HCT116 (cell line): ENCODE results near the gene NHSL1. TPM values are rescaled to one million over a fixed set of nuclear protein-coding genes. Genes with fewer than 3 reads are reported as not detected.

Experiments
- ATAC-seq: fragments of 200-7000 bp; cut with Tn5 transposase; 2 replicates; pipeline ENCODE4 v1.9.1; 2020; ENCODE audit warnings: mild to moderate bottlenecking, moderate library complexity
- BruUV-seq: library from RNA; stranded (reverse); fragments of 400-500 nt; replicated peaks from 2 replicates; lab custom pipeline; 2021; lab: Mats Ljungman, UMichigan
- CTCF ChIA-PET: fragments of 300-600 bp; sonication (Branson Sonifier 250); formaldehyde crosslinking; loops from one replicate; lab custom pipeline; 2021; ENCODE audit warnings: antibody characterized with exemption; lab: Charles Lee
- POLR2A ChIA-PET: fragments of 300-600, 350-600 bp; sonication (Branson Sonifier 250); formaldehyde crosslinking; loops from one replicate; lab custom pipeline; 2021; ENCODE audit warnings: antibody characterized with exemption; lab: Charles Lee
- RAD21 ChIA-PET, 2 experiments: fragments of 300-600 bp; sonication (Branson Sonifier 250); formaldehyde crosslinking; loops; one replicate each; lab custom pipeline; 2023; ENCODE audit warnings: low total read pairs in 2 of 2; ENCODE audit not compliant: uncharacterized antibody in 2 of 2, unreplicated experiment in 2 of 2, low non-redundant PET in 1 of 2; lab: Charles Lee
- DNase-seq: peaks from one replicate; pipeline ENCODE4 v3.0.0-alpha.2; 2010; ENCODE audit warnings: low read depth, low spot score
- H2AFZ ChIP-seq: fragments of 200-600 bp; shearing (Covaris generic), sonication (generic); 2 replicates; pipeline ENCODE4 v1.6.1; 2017; ENCODE audit warnings: low read depth, mixed run types, mixed read lengths, antibody characterized with exemption, low read length; ENCODE audit not compliant: poor library complexity, severe bottlenecking
- H3K27ac ChIP-seq: 2 replicates; pipeline ENCODE4 v1.5.1; 2012; ENCODE audit warnings: low read depth, low read length
- H3K27me3 ChIP-seq: fragments of 200-600 bp; sonication (generic); 2 replicates; pipeline ENCODE4 v1.6.1; 2016; ENCODE audit warnings: mixed run types, low read length, mixed read lengths; ENCODE audit not compliant: insufficient read depth
- H3K36me3 ChIP-seq, 2 experiments: fragments of 200-500 bp in 1 of 2; fragments of 200-600 bp in 1 of 2; sonication (Bioruptor generic) in 1 of 2; sonication (generic) in 1 of 2; 2 replicates each; pipeline versions ENCODE4 v1.5.1 to v1.6.1; 2014 to 2016; ENCODE audit warnings: low read length in 2 of 2, inconsistent platforms in 1 of 2, mixed read lengths in 1 of 2, mixed run types in 1 of 2; ENCODE audit not compliant: insufficient read depth in 2 of 2, control insufficient read depth in 1 of 2
- H3K4me1 ChIP-seq, 2 experiments: fragments of 200-600 bp in 1 of 2; sonication (generic) in 1 of 2; 2 replicates each; pipeline versions ENCODE4 v1.5.1 to v1.6.1; 2012 to 2017; ENCODE audit warnings: low read length in 2 of 2, inconsistent platforms in 1 of 2, mild to moderate bottlenecking in 1 of 2, mixed read lengths in 1 of 2, mixed run types in 1 of 2, moderate library complexity in 1 of 2; ENCODE audit not compliant: insufficient read depth in 2 of 2, control insufficient read depth in 1 of 2
- H3K4me2 ChIP-seq: fragments of 200-600 bp; sonication (generic); 2 replicates; pipeline ENCODE4 v1.6.1; 2017; ENCODE audit warnings: mixed run types, low read length, mixed read lengths
- H3K4me3 ChIP-seq, 2 experiments: fragments of 200-600 bp in 1 of 2; sonication (generic) in 1 of 2; replicated peaks in 1 of 2; 2 replicates each; pipeline ENCODE4 v1.5.1; 2011 to 2016; ENCODE audit warnings: low read length in 2 of 2, control low read depth in 1 of 2, low read depth in 1 of 2, mild to moderate bottlenecking in 1 of 2, mixed read lengths in 1 of 2, mixed run types in 1 of 2
- H3K79me2 ChIP-seq: fragments of 200-600 bp; sonication (generic); 2 replicates; pipeline ENCODE4 v1.6.1; 2017; ENCODE audit warnings: mild to moderate bottlenecking, mixed run types, low read length, moderate library complexity, mixed read lengths; ENCODE audit not compliant: insufficient read depth
- H3K9ac ChIP-seq: fragments of 200-600 bp; sonication (generic); 2 replicates; pipeline ENCODE4 v1.6.1; 2016; ENCODE audit warnings: low read length, mixed read lengths
- H3K9me2 ChIP-seq: fragments of 200-600 bp; sonication (generic), shearing (Covaris generic); 2 replicates; pipeline ENCODE4 v1.6.1; 2017; ENCODE audit warnings: mixed run types, mild to moderate bottlenecking, moderate library complexity; ENCODE audit not compliant: insufficient read depth
- H3K9me3 ChIP-seq, 2 experiments: fragments of 200-500 bp in 1 of 2; fragments of 200-600 bp in 1 of 2; sonication (Bioruptor generic) in 1 of 2; sonication (generic) in 1 of 2; 2 replicates each; pipeline ENCODE4 v1.6.1; 2014 to 2017; ENCODE audit warnings: low read length in 2 of 2, mixed read lengths in 2 of 2, inconsistent platforms in 1 of 2, low read depth in 1 of 2, mild to moderate bottlenecking in 1 of 2, mixed run types in 1 of 2, moderate library complexity in 1 of 2; ENCODE audit not compliant: control insufficient read depth in 1 of 2, insufficient read depth in 1 of 2
- H4K20me1 ChIP-seq: fragments of 200-600 bp; sonication (generic), shearing (Covaris generic); 2 replicates; pipeline ENCODE4 v1.6.1; 2017; ENCODE audit warnings: mixed run types, mild to moderate bottlenecking, moderate library complexity; ENCODE audit not compliant: insufficient read depth
- CTCF ChIP-seq, 3 experiments: fragments of 200-600 bp in 1 of 3; sonication (generic) in 1 of 3; IDR thresholded peaks in 2 of 3; conservative IDR thresholded peaks in 1 of 3; 2 replicates each; pipeline ENCODE4 v1.5.1; 2012 to 2017; ENCODE audit warnings: low read depth in 2 of 3, low read length in 2 of 3, antibody characterized with exemption in 1 of 3, borderline replicate concordance in 1 of 3, control low read depth in 1 of 3, mild to moderate bottlenecking in 1 of 3, mixed read lengths in 1 of 3, mixed run types in 1 of 3, moderate library complexity in 1 of 3; ENCODE audit not compliant: insufficient read depth in 1 of 3
- EZH2phosphoT487 ChIP-seq: fragments of 200-600 bp; IDR thresholded peaks from 2 replicates; pipeline ENCODE4 v1.6.1; 2018; ENCODE audit warnings: antibody characterized with exemption, borderline replicate concordance
- FOSL1 ChIP-seq: IDR thresholded peaks from 2 replicates; pipeline ENCODE4 v1.6.1; 2012; ENCODE audit warnings: low read depth
- JUND ChIP-seq: IDR thresholded peaks from 2 replicates; pipeline ENCODE4 v1.6.1; 2012
- POLR2A ChIP-seq: IDR thresholded peaks from 2 replicates; pipeline ENCODE4 v1.7.0; 2011; ENCODE audit warnings: borderline replicate concordance; ENCODE audit not compliant: insufficient read depth, insufficient read length; ENCODE audit errors: extremely low read depth
- YY1 ChIP-seq: IDR thresholded peaks from 2 replicates; pipeline ENCODE4 v1.6.1; 2011; ENCODE audit warnings: low read length, low read depth, moderate library complexity, mild to moderate bottlenecking; ENCODE audit not compliant: insufficient replicate concordance; ENCODE audit errors: extremely low read depth
- intact Hi-C: fragments of 100-400 bp; cut with micrococcal nuclease; formaldehyde crosslinking; loops from 2 replicates; pipeline ENCODE4 v1.10.0; 2022
- total RNA-seq: library from RNA; stranded (reverse); gene quantifications from one replicate; pipeline ENCODE4 v1.2.1, GENCODE V29; 2021; ENCODE audit not compliant: unreplicated experiment

NHSL1 gene
- total RNA-seq, 1 experiment from 2014 or later: 15.4 TPM

DNA sequence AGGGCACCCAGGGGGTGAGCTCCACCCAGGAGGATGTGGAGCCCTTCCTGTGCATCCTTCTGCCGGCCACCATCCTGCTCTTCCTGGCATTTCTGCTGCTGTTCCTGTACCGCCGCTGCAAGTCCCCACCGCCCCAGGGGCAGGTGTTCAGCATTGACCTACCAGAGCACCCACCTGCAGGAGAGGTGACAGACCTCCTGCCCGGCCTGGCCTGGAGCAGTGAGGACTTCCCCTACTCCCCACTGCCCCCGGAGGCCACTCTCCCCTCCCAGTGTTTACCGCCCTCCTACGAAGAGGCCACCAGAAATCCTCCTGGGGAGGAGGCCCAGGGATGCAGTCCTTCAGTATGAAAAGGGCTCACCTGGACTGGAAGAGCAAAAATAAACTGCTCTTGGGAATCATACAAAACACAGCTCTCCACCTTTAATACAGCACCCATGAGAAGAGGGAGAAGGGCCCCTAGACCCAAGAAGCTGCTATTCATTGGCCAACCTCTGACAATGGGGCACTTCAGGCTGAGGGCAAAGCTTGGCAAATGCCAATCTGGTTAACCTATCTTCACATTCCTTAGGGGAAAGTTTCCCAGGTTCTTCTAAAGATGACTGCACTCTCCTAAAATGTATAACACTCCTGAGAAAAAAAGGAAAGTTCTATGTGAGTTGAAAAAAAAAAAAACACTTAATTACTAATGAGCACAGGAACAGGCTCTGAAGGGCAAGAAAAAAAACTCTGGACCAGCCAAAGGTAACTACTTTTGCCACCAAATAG, 116.6 kb downstream of the NHSL1 start:
- ChIA-PET CTCF (interaction anchor here (0.7 to 1.6 kb wide), 2 partner anchors 12 to 22 kb away, joined by 4 to 5 read pairs; partner anchors contain the start of gene HEBP2), RAD21 (no interaction called here), POLR2A (no interaction called here)
- TF ChIP-seq CTCF (IDR thresholded peaks at IDR 0.05 in 2 of 3, conservative IDR thresholded peaks at IDR 0.05 in 1 of 3; ENCODE audit: borderline replicate concordance in 1 of 3, insufficient read depth in 1 of 3, low read depth in 2 of 3, low read length in 2 of 3): peak in 2 of 3 experiments; percentile 33 to 42; a peak in 2 of 6 replicates
- TF ChIP-seq EZH2phosphoT487: no peak
- TF ChIP-seq POLR2A: no peak
- TF ChIP-seq FOSL1: no peak
- TF ChIP-seq YY1: no peak
- no peak for TF ChIP-seq JUND
- peaks cover 0 to 15% of the 10 kb centered on the region in 2 experiments; a peak in 3 of 4 replicates for H3K4me1 ChIP-seq
- H3K9ac ChIP-seq: no peak overlapping the region
- no peaks in the 10 kb centered on the region for H3K9me3 ChIP-seq
- H3K4me2 ChIP-seq: peak overlapping the region; percentile 11; the same call in 1 of the 2 replicates
- intact Hi-C loops: no loop called here
- H3K4me3 ChIP-seq: no peak overlapping the region
- no peaks in the 10 kb centered on the region for H4K20me1 ChIP-seq
- H3K36me3 ChIP-seq: no peaks in the 10 kb centered on the region
- no peak overlapping the region for H3K27ac ChIP-seq
- no peaks in the 10 kb centered on the region for H3K27me3 ChIP-seq
- DNase-seq: no peak
- peak; percentile 86 for ATAC-seq
- H2AFZ ChIP-seq: peak overlapping the region; percentile 79
- BruUV-seq: no TSS peak
- no peaks in the 10 kb centered on the region for H3K79me2 ChIP-seq
- H3K9me2 ChIP-seq: no peaks in the 10 kb centered on the region
